ENCODE results near the gene PAN2. TPM values are rescaled to one million over a fixed set of nuclear protein-coding genes. Genes with fewer than 3 reads are reported as not detected.
"Not testable (repeated sequence)": the region's sequence is repeated elsewhere in the genome, so short reads cannot be mapped to it uniquely, and the experiment has no call there.

Gene PAN2
- total RNA-seq: 10.6 and 15.3 TPM in 2 replicates

- DNase-seq (ENCODE audit: low read depth, low spot score): peak; percentile 94
Measured at GRCh38 chr12:56333679-56334489, at the start of gene PAN2. Gene PAN2, minus strand, starts transcription at chr12:56334000. Its CDS starts 906 bp downstream, at chr12:56333094.

GRCh38 chr12:56382611-56383010, 48.8 kb upstream of the PAN2 start:
- no peak for DNase-seq (ENCODE audit: low read depth, low spot score)

- DNase-seq (ENCODE audit: low read depth, low spot score): no peak
Measured at GRCh38 chr12:56377989-56378316, 44.2 kb upstream of the PAN2 start.

GRCh38 chr12:56377310-56377988, 43.6 kb upstream of the PAN2 start:
- DNase-seq (ENCODE audit: low read depth, low spot score): no peak

- DNase-seq (ENCODE audit: low read depth, low spot score): no peak
Measured at GRCh38 chr12:56375598-56376434, 42.0 kb upstream of the PAN2 start.

- no peak for DNase-seq (ENCODE audit: low read depth, low spot score)
Measured at GRCh38 chr12:56374726-56375597, 41.2 kb upstream of the PAN2 start.

GRCh38 chr12:56373515-56373914, 39.7 kb upstream of the PAN2 start:
- no peak for DNase-seq (ENCODE audit: low read depth, low spot score)

- no peak for DNase-seq (ENCODE audit: low read depth, low spot score)
Measured at GRCh38 chr12:56366948-56367347, 33.1 kb upstream of the PAN2 start.

- DNase-seq (ENCODE audit: low read depth, low spot score): no peak
Measured at GRCh38 chr12:56362130-56363059, 28.6 kb upstream of the PAN2 start, which contains the start of gene APOF. Gene APOF, minus strand, starts transcription at chr12:56362857. Its CDS starts 112 bp downstream, at chr12:56362745.

GRCh38 chr12:56361487-56362129, 27.8 kb upstream of the PAN2 start:
- DNase-seq (ENCODE audit: low read depth, low spot score): no peak

GRCh38 chr12:56359851-56360767, 26.3 kb upstream of the PAN2 start, which contains the start of gene STAT2:
Gene STAT2, minus strand, starts transcription at chr12:56360107. Its CDS starts 3,536 bp downstream, at chr12:56356571.
- DNase-seq (ENCODE audit: low read depth, low spot score): peak; percentile 99

- no peak for DNase-seq (ENCODE audit: low read depth, low spot score)
Measured at GRCh38 chr12:56358836-56359532, 25.2 kb upstream of the PAN2 start.

- no peak for DNase-seq (ENCODE audit: low read depth, low spot score)
Measured at GRCh38 chr12:56351325-56351724, 17.5 kb upstream of the PAN2 start.

GRCh38 chr12:56350662-56351061, 16.9 kb upstream of the PAN2 start:
- DNase-seq (ENCODE audit: low read depth, low spot score): no peak

- DNase-seq (ENCODE audit: low read depth, low spot score): no peak
Measured at GRCh38 chr12:56348776-56349175, 15.0 kb upstream of the PAN2 start.

GRCh38 chr12:56347255-56347654, 13.5 kb upstream of the PAN2 start:
- DNase-seq (ENCODE audit: low read depth, low spot score): not testable (repeated sequence)

- DNase-seq (ENCODE audit: low read depth, low spot score): no peak
Measured at GRCh38 chr12:56346675-56347074, 12.9 kb upstream of the PAN2 start.
